ENCODE results near the gene IFT27.
A peak's percentile ranks its signal among the peaks of the same experiment; 100 is the strongest.

The IFT27 gene

DNA sequence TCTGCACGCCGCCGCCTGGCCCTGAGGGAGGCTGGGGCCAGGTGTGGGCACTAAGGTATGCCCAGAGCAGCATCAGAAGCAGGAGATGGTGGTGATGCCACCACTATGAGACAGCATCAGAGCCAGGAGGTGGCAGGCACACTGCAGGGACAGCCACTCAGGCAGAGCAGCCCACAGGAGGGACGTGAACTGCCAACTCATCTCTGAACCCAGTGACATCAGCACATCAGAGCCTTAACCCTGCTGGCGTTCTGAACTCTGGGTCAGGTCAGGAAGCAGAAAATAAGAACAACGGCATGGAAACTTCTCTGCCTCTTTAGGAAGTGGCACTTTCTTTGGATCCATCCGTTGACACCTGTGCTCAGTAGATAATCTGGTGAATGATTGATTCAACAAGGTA, 14.7 kb upstream of the IFT27 start:
- DNase-seq (ENCODE audit: low read depth, low spot score), result no peak
- H3K4me3 ChIP-seq (ENCODE audit: low read depth, low read length), result no peak overlapping the region
- CTCF ChIA-PET, result interaction anchor here (1.6 kb wide), 1 partner anchor 66 kb away, joined by 6 read pairs; no protein-coding TSS in a partner anchor
- TF ChIP-seq, protein P1, sequence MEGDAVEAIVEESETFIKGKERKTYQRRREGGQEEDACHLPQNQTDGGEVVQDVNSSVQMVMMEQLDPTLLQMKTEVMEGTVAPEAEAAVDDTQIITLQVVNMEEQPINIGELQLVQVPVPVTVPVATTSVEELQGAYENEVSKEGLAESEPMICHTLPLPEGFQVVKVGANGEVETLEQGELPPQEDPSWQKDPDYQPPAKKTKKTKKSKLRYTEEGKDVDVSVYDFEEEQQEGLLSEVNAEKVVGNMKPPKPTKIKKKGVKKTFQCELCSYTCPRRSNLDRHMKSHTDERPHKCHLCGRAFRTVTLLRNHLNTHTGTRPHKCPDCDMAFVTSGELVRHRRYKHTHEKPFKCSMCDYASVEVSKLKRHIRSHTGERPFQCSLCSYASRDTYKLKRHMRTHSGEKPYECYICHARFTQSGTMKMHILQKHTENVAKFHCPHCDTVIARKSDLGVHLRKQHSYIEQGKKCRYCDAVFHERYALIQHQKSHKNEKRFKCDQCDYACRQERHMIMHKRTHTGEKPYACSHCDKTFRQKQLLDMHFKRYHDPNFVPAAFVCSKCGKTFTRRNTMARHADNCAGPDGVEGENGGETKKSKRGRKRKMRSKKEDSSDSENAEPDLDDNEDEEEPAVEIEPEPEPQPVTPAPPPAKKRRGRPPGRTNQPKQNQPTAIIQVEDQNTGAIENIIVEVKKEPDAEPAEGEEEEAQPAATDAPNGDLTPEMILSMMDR (IDR thresholded peaks at IDR 0.05; ENCODE audit: insufficient read depth, low read length, missing control alignments), result no peak
- POLR2A ChIA-PET, result no interaction called here

DNA sequence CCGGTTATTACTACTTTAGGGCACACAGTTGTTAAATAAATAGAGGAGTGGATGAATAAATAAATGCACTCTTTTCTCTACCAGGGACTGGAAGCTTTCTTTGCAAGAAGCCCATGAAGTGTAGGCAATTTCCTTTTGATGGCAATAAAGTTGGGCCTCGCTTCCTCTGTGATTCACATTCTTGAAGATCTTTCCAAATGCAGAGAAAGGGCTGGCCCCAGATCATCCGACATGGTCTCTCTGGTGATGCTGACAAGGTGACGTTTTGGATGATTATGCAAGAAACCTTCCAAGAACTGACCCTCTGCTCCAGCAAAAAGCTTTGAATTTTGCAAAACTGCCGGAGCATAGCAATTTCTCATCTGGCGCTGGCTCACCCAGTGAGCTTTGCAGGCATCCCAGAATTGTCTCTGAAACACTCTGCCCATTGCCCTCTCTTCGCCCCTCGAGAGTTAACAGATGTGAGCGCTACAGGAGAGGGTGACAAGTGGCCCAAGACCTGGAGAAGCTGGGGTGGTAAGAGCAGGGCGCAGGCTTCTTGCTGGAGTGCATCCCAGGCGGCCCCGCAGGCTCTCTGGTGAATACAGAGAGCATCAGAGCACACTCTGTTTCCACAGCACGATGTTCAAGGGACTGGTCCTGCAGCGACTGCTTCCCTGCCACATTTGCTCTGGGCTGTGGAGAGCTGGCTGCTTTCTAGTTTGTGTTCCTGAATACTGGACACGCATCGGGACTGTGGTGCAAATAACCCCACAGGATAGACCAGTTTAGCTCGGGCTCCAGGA, 11.5 kb upstream of the IFT27 start:
- ChIA-PET CTCF (interaction anchor here (0.9 to 15.8 kb wide), 6 partner anchors 8 to 412 kb away, joined by 3 to 181 read pairs (median 4); partner anchors contain the start of gene IFT27), POLR2A (no interaction called here)
- DNase-seq (ENCODE audit: low read depth, low spot score), result no peak
- no peak overlapping the region for H3K4me3 ChIP-seq (ENCODE audit: low read depth, low read length)
- TF ChIP-seq, protein P1 (IDR thresholded peaks at IDR 0.05; ENCODE audit: insufficient read depth, low read length, missing control alignments), result no peak

DNA sequence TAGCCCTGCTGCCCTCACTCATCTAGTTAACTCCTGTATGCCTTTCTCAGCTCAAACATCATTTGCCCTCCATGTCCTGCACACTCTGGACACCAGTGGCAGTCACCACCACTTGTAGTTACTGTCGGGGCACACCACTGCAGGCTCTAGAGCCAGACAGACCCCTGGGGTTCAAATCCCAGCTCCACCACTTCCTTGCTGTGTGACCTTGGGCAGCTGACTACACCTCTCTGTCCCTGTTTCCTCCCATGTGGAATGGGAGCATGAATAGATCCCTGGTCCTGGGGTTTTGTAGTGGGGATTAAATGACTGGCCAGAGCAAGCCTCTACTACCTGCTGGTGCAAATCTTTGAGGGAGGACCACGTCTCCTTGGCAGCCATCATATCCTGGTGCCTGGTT, 7.8 kb upstream of the IFT27 start:
- ChIA-PET CTCF (interaction anchor here (1.0 to 15.8 kb wide), 8 partner anchors 9 to 476 kb away, joined by 3 to 181 read pairs (median 7); partner anchors contain the start of genes IFT27, MPST and TST), POLR2A (no interaction called here)
- TF ChIP-seq, protein P1 (IDR thresholded peaks at IDR 0.05; ENCODE audit: insufficient read depth, low read length, missing control alignments), result no peak
- no peak for DNase-seq (ENCODE audit: low read depth, low spot score)
- no peak overlapping the region for H3K4me3 ChIP-seq (ENCODE audit: low read depth, low read length)

DNA sequence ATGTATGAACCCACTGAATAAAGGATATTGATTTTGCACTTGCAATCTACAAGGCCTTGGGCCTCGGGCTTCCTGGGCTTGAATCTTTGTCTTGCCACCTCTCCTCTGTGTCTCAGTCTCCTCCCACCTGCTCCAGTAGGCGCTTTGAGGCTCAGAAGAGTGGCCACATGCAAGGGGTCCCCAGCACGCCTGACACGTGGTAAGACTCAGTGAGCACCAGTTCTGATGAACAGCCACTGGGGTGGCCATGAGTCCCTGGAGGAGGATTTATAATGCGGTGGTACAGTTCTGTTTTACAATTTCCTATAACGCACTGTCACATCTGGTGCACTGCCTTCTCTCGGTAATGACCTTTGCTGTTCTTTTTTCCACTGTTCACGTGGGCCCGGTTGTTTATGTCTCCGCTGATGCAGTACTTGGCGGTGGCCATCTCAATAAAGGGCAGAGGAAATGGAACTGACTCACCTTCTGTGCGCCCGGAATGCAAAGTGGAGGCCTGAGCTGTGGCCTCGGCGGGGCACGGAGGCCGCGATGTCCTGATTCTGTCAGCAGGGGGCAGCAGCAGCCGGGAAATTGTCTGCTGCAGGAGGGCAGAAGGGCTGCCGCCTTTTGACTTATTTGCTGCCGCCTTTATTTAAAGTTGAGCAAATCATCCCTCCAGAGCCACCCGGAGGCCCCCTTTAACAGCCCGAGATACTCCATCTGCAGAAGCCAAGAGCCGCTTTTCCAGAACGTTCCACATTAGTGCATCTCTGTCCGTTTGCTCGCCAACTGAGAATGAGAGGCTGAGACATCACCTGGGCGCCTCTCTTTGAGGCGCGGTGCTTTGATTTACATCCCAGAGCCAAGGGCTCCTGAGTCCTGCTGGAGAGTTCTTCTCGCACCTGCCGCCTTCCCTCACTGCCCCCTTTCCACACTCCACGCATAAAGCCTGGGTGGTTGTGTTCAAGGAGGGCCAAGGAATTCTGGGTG, 6.0 kb upstream of the IFT27 start:
- POLR2A ChIA-PET, result no interaction called here

DNA sequence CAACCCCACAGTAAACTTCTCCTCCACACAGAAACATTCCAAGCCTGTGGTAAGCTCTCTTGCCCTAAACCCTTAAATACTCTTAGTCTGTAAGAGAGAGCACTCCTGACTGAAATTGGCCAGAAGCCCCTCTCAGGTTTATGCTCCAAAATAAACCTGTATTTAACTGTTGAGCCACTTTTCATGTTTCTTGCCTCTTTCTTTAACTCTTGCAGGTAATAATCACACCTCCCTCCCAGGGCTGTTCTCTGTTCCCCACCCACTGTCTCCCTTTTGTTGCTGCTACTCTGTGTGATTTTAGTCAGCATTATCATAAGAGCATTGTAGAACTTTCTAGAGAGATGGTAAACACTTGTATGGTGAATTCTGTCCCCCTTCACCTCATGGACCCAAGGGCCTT, 2.1 kb upstream of the IFT27 start:
- ChIA-PET CTCF (interaction anchor here (1.0 to 15.8 kb wide), 3 partner anchors 17 to 201 kb away, joined by 3 to 181 read pairs (median 176); no protein-coding TSS in a partner anchor), POLR2A (no interaction called here)
- TF ChIP-seq, protein P1 (IDR thresholded peaks at IDR 0.05; ENCODE audit: insufficient read depth, low read length, missing control alignments), result no peak
- no peak overlapping the region for H3K4me3 ChIP-seq (ENCODE audit: low read depth, low read length)
- no peak for DNase-seq (ENCODE audit: low read depth, low spot score)

More for the DNA sequence above, 6.0 kb upstream of the IFT27 start:
- TF ChIP-seq, protein P1 (IDR thresholded peaks at IDR 0.05; ENCODE audit: insufficient read depth, low read length, missing control alignments), result peak; percentile 96
- no peak for DNase-seq (ENCODE audit: low read depth, low spot score)
- H3K4me3 ChIP-seq (ENCODE audit: low read depth, low read length), result no peak overlapping the region
- CTCF ChIA-PET, result interaction anchor here (0.6 to 15.8 kb wide), 26 partner anchors 8 to 709 kb away, joined by 3 to 181 read pairs (median 3); no protein-coding TSS in a partner anchor
